Measurements from ENCODE around the gene MYCL.
"Not testable (repeated sequence)": the region's sequence is repeated elsewhere in the genome, so short reads cannot be mapped to it uniquely, and the experiment has no call there.

Gene MYCL

GRCh38 chr1:39915499-39916129 is 13.9 kb upstream of the MYCL start:
- no peak for DNase-seq

GRCh38 chr1:39913136-39913535 is 11.4 kb upstream of the MYCL start:
- not testable (repeated sequence) for DNase-seq

- no peak for DNase-seq
Measured at GRCh38 chr1:39910263-39910662, 8.5 kb upstream of the MYCL start.

- no peak for DNase-seq
Measured at GRCh38 chr1:39908534-39908933, 6.8 kb upstream of the MYCL start.

DNA sequence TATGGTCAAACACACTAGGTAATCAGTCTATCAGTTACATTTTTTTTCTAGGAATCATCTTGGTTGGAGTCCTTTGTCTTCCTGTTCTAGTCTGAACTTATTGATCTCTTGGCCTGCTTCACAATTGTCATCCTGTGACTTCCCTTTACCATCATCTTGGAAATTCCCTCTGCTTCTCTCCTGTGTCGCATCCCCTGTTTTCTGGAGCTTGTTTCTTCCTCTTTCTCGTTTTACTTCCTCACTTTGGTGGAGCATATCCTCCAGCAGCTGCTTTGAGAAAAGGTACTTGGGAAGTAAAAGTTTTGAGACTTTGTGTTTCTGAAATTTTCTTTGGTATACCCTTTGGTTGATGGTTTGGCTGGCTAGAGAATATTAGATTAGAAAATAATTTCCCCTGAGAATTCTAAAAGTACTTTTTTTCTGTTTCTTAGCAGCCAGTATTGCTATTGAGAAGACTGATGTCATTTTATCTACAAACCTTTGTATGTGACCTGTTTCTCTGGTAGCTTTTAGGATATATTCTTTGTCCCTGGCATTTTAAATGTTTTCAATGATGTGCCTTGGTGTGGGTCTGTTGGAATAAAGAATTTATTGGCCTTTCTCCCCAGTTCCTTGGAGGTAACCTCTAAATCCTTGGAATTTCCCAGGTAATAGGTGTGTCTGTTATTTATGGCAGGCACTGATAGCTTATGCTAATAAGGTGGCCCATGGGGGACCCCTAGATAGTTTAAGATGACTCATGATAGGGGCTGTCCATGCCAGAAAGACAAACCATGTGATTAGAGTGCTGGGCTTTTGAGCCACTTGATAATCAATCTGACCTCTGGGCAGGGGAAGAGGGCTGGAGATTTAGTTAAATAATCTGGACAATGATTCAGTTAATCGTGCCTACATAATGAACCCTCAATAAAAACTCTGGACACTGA is 6.1 kb upstream of the MYCL start:
- DNase-seq = no peak

GRCh38 chr1:39905172-39905571 is 3.5 kb upstream of the MYCL start:
- no peak for DNase-seq

- no peak for DNase-seq
Measured at GRCh38 chr1:39902460-39902807, 717 bp upstream of the MYCL start.

DNA sequence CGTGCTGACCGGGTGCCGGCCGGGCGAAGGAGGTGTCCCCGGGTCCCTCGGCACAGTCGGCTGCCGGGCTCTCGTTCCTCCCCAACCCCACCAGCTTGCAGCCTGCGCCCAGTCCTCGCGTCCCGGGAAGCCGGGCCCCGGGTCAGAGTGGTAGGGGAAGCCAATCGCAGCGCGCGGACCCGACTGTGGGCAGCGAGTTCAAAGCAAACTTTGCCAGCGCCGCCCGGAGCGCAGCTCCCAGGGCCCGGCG is 328 bp downstream of the MYCL start:
- peak in 1 of 2 experiments; percentile 4 for DNase-seq

- DNase-seq = peak in 1 of 2 experiments; percentile 6
Measured at GRCh38 chr1:39900662-39901463, 854 bp downstream of the MYCL start.

DNA sequence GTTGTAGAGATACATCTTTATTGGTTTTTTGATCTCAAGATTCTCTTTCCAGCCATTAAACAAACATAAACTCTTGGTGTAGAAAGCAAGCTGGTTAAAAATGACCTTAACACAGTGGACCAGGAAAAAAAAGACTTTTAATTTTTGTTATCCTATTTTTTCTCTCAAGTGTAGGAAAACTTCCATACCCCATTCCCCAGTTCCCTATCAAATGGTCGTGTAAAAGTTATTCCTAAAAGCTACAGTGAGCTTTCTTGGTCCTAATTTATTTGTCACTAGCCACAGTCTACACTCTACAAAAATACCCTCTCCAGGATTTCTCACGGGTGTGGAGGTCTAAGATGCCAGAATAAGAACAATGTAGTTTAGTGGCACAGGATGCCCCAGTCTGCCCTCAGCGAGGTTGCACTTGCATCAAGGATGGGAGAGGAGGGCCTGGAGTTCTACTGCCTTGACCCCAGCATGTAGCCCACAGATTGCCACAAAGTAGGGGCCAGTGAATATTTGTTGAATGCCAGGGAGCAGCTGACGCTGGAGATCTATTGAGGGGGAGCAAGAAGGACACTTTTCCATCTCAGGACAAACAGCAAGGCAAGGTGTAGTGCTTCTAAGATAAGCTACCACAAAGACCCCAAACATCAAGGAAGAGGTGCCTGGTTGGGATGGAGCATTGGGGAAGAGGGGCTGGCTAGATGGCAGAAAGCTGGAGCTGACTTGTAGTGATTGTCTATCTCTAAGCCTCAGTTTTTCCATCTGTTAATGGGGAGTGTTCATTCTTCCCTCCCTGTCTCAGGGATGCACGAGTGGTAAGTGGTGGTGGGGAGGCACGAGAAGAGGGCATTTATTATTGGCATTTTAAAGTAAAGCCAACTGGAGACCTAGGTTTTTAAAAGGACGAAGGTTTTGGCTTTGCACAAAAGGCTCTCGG is 1.8 kb downstream of the MYCL start:
- no peak for DNase-seq

GRCh38 chr1:39898648-39899603 is 2.8 kb downstream of the MYCL start:
- no peak for DNase-seq

DNA sequence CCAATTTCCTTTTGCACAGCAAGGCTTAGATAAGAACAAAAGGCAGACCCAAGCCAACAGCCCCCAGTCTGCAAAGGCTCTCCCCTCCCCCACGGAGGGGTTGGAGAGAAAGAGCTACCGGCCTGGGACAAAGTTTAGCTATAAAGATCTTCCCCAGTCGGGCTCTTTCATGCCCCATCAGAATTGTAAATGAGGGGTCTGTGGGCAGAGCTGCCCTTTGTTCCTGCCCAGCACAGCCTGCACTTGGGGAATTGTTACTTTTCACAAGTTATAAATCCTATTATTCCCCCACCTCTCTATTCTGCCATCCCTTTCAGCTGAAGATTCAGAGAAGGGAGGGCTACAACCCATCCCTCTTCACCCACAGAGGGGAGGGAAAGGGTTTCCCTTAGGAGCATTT is 3.5 kb downstream of the MYCL start:
- DNase-seq = no peak

DNA sequence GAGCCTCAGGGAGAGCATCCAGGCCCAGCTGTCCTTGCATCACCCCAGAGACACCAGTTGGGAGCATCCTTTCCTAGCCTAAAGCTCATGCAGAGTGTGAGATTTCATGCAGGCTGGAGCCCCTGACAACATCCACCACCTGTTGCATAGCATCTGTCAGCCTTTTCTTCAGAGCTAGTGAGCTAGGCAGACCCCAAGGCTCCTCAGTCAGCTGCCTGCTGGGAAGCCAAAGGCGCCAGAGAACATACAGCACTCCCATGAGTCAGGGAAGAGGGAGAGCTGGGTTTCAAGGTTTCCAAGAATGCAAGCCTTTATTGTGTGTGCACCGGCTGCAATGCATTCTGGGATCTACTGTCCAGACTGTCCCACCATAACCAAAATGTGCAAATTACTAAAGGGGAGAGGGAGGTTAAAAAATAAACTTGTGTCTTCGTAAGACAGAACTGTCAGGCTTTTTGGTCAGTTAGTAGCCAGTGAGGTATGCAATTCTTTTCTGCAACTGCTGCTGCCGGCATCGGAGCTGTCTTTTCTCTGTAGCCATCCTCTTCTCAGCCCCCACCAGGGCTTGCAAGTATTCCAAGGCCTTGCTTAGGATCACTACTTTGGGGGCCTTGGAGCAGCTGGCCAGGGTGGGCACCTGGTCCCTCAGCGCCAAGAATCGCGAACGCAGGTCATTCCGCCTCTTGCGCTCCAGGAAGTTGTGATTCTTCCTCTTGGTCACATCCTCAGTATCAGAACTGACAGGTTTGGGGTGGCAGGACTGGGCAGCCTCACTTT is 4.6 kb downstream of the MYCL start:
- no peak for DNase-seq

DNA sequence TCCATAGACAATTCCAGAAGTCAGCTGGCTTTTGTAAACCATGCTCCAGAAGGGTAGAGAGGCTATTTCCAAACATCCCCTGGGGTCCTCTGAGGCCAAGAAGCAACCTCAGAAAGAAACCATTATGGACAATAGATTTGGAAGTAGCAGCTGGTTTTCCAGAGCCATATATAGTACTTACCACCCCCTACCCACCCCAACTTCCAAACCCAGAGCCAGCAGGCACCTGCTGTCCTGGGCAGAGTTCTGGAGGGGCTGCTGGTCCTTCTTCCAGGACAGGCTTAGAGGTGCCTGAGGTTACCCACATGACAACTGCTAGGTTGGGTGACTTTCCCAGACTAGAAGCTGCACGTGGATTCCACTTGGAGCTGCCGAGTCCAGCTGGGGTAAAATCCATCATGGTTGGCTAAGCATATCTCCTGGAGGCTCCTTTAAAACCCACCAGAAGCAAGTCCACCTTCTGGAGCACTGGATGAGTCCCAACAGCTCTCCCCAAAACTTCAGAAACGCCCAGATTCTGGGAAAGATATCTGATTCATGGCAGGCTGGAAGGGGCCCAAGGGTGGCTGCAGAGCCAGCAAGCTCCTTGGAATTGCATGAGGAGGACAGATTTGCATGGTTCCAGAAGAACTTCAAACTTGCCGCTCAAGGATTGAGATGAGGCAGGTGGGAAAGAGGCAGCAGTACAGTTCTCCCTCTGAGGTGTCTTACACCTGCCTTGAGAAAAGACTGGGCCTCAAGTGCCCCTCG is 5.8 kb downstream of the MYCL start:
- DNase-seq = no peak

GRCh38 chr1:39894884-39895495 is 6.7 kb downstream of the MYCL start:
- DNase-seq = no peak

DNA sequence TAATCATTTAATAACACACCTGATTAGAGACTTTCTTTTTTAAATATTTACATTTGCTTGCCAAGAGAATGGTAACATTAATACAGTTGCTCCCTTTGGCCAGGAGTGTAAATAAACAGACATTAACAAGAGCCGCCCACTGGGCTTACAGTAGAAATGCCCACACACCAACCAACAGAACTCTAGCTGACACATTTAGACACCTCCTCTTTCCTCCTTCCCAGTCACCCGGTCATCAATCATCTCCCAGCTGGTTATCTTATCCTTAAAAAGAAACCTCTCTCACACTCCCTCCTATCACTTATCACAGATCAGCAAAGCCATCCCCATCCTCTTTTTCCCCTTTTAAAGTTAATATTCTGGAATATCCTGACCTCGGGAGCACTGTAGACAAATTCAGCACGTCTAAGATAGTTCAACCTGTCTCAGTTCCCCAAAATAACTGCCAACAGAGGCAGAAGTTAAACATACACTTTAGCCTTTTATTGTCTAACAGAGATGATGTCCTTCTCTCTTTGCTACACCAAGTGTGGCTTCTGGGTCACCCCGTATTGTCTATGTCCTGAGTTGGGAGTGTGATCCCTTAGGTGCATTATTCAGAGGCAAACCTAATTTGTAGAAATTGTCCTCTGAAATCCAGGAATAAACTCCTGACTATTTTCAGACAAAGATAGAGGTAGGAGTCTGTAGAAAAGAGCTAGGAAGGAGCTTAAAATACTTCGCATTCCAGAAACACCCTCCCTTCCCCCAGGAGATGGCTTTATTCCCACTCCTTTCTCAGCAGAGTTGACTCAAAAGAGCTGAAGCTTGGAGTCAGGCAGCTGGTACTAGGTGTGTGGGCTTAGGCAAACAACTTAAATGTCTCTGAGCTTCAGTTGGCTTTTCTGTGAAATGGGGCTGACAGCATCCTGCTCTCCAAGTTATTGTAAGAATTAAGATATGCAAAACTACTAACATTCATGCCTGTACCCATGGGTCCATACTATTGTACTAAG is 8.8 kb downstream of the MYCL start:
- no peak for DNase-seq

DNA sequence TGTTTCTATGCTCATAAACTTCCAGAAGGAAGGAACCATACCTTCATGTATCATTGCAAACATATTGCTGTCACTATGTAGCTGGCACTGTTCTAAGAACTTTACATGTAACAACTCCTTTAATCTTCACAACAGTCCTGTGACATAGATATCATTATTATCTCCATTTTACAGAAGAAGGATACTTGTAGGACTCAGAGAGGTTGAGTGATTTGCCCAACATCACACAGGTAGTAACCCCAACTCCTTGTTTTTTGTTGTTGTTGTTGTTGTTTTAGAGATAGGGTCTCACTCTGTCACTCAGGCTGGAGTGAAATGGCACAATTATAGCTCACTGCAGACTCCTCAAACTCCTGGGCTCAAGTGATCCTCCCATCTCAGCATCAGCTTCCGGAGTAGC is 10.8 kb downstream of the MYCL start:
- DNase-seq = no peak

DNA sequence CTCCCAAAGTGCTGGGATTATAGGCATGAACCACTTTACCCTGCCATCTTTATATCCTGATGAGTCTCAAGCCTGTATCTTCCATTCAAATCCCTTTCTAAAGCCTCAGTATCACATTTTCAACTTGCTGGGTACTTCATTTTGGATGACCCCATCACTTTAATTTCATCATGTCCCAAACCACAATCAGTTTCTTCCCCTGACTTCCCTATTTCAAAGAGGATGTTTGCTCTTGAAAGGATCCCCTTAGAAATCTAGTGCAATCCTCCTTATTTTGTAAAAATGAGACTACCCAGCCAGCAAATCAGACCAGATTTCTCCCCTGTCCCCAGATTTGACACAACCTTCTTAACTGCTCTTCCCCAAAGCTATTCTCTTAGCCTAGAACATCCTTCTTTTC is 11.4 kb downstream of the MYCL start:
- no peak for DNase-seq

Data from stimulated activated CD4-positive, alpha-beta T cell treated with anti-CD3 and anti-CD28 coated beads, Interleukin-4, amount 100 ng/mL, for 4 hours (primary cell).